Transverse colon (tissue), 4 donors: Measurements from ENCODE around the gene RNF144A.

Experiments
- EP300 ChIP-seq: sonication (generic); formaldehyde crosslinking; IDR thresholded peaks from one replicate; pipeline ENCODE4 v1.6.1; 2017; ENCODE audit warnings: antibody characterized with exemption, low read depth
- POLR2A ChIP-seq: fragments of 450-650 bp; IDR thresholded peaks from one replicate; pipeline ENCODE4 v1.6.1; 2016; ENCODE audit warnings: antibody characterized with exemption, mild to moderate bottlenecking, moderate library complexity
- POLR2AphosphoS5 ChIP-seq, 3 donors: sonication (generic); formaldehyde crosslinking; IDR thresholded peaks; one replicate each; pipeline ENCODE4 v1.6.1; 2016; ENCODE audit warnings: antibody characterized with exemption in 3 of 3
- TF ChIP-seq, protein P1 (sequence below), 5 experiments: fragments of 200-600 bp in 3 of 5; fragments of 450-650 bp in 2 of 5; sonication (generic) in 3 of 5; IDR thresholded peaks; 1 replicate in 2 of 5; 2 replicates in 3 of 5; pipeline ENCODE4 v1.5.1; 2016 to 2017; ENCODE audit warnings: antibody characterized with exemption in 5 of 5, inconsistent platforms in 3 of 5, mild to moderate bottlenecking in 2 of 5, moderate library complexity in 1 of 5

- TF ChIP-seq, protein P1, sequence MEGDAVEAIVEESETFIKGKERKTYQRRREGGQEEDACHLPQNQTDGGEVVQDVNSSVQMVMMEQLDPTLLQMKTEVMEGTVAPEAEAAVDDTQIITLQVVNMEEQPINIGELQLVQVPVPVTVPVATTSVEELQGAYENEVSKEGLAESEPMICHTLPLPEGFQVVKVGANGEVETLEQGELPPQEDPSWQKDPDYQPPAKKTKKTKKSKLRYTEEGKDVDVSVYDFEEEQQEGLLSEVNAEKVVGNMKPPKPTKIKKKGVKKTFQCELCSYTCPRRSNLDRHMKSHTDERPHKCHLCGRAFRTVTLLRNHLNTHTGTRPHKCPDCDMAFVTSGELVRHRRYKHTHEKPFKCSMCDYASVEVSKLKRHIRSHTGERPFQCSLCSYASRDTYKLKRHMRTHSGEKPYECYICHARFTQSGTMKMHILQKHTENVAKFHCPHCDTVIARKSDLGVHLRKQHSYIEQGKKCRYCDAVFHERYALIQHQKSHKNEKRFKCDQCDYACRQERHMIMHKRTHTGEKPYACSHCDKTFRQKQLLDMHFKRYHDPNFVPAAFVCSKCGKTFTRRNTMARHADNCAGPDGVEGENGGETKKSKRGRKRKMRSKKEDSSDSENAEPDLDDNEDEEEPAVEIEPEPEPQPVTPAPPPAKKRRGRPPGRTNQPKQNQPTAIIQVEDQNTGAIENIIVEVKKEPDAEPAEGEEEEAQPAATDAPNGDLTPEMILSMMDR (IDR thresholded peaks at IDR 0.05), result no peak
- TF ChIP-seq EP300 (no peak), POLR2A (no peak), POLR2AphosphoS5 (IDR thresholded peaks at IDR 0.05) (no peak)
Measured at GRCh38 chr2:6940820-6941219, 23.6 kb downstream of the RNF144A start.
